NOMO-1 treated with dmso at 0.1 percent for 144 hours (cell line): Measurements from ENCODE around the gene ANKRD1.
"Not testable (repeated sequence)": the region's sequence is repeated elsewhere in the genome, so short reads cannot be mapped to it uniquely, and the experiment has no call there.

ENCODE experiments used
- DNase-seq: peaks from one replicate; lab custom pipeline; 2025; ENCODE audit not compliant: unreplicated experiment; lab: John Stamatoyannopoulos, UW

Gene ANKRD1

DNA sequence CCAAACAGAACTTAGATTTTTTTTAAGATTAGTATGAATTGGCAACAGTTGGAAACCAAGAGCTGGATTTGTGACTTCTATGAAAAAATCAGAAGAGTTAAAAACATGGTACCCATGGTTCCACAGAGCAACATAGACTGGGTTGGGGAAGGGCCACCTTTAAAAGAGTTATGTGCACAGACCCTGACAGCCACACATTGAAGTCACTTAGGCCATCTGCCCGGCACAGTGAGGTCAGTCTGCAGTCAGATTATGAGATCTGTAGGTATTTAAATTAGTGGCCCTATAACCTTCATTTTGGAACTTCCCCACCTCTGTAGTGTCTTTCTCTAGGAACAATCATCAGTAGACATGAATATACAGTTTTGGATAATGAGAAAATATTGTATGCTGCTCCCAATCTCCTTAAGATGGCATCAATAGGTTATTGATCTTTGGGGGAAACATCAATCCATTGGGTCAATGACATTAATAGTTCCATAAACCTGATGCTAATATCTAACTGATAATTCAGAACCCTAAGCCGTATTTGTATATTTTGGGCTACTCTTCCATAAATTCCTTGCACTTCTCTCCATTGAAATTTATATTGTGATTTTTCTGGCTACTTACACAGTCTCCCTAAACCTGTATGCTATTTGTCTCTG lies 7.0 kb downstream of the ANKRD1 start:
- DNase-seq = no peak

DNA sequence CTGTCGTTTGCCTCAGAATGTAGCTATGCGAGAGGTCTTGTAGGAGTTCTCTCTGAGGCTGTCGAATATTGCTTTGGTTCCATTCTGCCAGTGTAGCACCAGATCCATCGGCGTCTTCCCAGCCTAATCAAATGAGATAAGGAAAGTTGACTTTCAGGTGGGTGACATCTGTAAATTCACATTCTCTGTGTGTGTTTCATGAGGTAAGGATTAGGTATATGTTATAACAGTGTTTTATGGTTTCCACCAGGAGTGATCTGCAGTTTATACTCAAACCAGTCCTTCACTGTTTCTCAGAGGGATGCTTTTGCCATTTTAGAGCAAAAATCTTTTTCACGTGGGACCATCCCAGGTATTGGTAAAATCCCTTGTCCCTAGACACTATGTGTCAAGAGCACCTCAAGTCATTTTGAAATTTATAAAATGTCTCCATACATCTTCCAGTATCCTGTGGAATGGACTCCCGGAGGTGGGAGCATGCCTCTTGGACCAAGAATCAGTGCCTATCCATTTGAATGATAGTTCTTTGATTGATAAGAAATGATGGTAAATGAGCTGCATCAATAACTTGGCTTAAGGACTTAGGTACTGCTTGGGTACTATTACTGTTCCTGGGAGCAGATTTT lies 7.9 kb downstream of the ANKRD1 start:
- DNase-seq = no peak

DNA sequence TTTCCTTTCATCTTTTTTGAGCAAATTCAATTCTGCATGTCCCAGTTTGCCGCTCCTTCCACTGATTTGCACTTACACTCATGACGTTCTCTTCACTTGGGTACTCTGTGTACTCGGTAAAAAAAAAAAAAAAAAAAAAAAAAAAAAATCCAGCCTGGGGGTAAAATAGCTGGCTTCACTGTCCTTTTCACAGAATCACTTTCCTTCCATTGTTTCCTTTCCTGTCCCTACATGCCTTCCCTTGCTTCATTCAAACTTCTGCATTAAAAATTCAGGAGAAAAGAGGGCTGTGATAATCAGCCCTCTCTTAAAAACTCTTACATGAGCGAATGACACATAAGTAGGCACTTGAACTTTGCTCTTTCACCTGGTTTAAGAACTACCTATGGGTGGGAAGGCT lies 8.7 kb downstream of the ANKRD1 start:
- DNase-seq = no peak

DNA sequence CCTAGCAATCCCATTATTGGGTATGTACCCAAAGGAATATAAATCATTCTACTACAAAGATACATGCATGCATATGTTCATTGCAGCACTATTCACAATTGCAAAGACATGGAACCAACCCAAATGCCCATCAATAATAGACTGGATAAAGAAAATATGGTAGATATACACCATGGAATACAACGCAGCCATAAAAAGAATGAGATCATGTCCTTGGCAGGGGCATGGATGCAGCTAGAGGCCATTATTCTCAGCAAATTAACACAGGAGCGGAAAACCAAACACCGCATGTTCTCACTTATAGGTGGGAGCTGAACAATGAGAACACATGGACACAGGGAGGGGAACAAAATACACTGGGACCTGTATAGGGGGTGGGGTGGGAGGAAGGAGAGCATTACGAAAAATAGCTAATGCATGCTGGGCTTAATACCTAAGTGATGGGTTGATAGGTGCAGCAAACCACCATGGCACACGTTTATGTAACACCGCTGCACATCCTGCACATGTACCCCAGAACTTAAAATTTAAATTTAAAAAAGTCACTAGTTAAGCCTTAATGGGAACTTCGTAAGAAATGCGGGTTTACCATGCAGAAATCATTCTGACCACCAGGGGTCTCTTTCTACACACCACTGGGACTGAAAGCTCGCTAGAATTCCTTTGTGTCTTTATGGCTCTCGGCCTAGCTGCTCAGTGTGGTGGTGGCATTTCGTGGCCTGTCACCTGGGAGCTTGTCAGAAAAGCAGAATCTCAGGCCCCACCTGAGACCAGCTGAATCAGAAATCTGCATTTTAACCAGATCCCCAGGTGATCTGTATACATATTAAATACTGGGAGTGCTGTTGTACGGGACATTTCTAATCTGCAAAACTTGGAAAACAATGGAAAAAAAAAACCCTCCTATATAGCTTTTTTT lies 9.5 kb downstream of the ANKRD1 start:
- DNase-seq = no peak

DNA sequence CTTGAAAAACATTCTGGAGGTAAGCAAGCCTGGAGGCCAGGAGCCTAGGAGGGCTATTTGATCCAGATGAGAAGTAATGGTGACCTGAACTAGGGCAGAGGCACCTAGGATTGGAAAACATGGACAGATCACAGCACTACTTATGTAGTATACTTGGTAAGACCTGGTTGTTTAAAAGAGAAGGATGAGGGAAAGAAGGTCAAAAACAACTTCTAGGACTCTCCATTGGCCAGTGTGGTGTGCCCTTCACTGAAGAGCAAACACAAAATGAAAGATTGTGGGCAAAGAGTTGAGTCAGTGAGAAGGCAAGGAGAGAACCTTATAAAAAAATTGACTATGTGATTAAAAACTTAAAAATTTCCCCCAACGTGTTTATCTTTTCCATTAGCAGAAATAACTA lies 14.3 kb downstream of the ANKRD1 start:
- no peak for DNase-seq

DNA sequence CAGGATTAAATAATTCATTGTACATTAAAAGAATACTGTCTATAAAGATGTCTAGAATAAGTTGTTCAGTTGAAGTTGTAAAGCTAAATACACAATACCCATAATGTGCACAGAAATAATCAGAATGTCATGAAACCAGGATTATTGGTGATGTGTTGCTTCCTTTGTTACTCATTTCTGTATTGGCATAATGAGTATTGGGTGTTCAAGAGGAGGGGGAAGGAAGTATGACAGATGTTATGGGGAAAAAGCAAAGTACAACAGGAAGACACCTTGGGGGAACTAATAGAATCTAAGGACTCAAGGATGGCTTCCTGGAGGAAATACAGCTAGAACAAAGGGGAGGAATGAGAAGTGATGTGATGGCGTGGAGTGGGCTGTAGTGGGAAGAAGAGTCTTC lies 15.0 kb downstream of the ANKRD1 start:
- no peak for DNase-seq

DNA sequence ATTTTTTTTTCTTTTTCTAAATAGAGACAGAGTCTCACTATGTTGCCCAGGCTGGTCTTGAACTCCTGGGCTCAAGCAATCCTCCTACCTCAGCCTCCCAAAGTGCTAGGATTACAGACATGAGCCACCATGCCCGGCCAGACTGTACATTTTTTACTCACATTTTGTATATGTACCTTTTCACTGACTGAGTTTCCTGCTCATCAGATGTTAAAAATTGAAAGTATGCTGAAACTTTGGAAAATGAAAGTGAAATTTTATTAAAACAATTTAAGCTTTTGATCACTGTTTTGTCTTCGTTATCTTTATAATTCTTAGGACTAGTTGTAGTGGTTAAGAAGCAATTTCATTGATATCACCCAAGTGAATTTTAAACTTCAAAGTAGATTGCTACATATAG lies 24.0 kb downstream of the ANKRD1 start:
- not testable (repeated sequence) for DNase-seq

DNA sequence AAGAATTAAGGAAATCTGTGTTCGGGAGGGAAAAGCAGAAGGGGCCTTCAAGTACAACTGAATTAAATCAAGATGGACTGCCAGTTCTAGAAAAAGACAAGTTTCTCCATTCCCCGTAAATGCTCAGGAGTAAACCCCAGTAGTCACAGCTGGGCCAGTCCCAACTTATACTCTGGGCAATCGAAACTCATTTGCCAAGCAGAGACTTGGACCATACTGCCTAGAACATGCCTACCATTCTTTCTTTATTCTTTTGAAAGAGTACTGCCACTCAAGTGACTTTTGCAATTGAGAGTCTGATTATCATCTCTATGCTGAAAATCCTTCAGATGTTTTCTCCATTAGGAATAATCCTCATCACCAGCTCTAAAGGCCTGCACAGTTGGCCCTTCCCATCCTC lies 27.7 kb downstream of the ANKRD1 start:
- no peak for DNase-seq

DNA sequence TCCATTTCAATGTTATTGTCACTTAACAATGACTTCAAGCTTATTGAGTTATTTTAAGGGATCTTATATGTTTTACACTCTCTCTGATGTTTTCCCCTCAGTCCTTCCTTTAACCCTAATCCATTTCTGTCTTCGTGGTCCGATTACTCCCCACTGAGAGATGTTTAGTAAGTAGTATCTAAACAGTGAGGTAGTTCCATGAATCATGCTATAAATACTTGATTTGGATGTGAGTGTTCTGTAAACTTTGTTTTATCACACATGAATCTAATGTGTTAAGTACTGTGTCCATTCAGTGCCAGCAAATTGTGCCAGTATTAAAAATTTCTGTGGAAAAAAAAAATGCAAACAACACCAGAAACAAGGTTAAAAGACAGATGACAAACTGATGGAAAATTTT lies 30.5 kb downstream of the ANKRD1 start:
- no peak for DNase-seq

DNA sequence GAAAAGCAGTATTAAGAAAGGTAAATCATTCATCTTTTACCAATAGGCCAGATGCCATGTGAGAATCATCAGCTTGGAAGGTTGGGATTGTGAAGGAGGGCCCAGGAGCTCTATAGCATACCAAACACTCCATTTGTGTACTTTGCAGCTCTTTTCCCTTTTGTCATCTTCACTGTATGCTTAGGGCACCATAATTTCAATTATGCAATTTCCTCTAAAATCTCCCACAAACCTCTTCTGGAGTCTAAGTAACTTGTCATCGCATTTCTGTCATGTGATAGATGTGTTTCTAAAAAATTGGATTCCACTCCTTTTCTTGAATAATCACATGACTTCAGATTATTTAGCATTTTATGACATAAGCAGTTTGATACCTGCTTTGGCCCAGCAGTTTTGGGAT lies 31.3 kb downstream of the ANKRD1 start:
- DNase-seq = no peak

DNA sequence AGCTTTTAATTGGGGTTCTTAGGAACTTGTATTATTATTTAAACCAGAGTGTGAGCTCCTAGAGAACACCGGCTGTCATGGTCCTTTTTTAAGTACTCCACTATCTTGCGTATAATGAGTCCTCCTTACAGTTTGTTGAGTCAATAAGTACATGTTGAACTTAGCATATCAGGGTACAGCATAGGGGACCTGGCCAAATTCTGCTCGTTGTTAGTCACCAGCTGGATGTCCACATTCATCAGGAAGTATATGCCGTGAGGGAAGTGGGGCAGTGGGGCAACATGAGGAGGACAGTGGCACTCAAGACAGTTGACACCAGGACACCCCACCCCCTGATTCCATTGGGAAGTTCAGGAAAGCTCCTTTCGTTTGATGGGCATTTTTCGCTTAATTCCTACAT lies 32.5 kb downstream of the ANKRD1 start:
- no peak for DNase-seq

DNA sequence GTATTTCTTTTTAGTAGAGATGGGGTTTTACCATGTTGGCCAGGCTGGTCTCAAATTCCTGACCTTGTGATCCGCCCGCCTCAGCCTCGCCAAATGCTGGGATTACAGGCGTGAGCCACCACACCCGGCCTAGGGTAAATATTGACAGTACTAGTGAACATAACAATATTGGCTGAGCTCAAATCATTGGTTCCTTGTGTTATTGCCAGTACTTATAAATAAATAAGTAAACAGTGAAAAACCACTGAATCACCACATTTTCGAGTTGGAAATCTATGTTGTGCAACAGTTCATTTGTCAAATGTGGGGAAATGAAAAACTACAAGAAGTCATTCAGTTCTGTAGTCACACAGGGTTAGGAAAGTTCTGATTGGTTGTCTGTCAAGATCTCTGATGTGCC lies 33.3 kb downstream of the ANKRD1 start:
- DNase-seq = no peak

DNA sequence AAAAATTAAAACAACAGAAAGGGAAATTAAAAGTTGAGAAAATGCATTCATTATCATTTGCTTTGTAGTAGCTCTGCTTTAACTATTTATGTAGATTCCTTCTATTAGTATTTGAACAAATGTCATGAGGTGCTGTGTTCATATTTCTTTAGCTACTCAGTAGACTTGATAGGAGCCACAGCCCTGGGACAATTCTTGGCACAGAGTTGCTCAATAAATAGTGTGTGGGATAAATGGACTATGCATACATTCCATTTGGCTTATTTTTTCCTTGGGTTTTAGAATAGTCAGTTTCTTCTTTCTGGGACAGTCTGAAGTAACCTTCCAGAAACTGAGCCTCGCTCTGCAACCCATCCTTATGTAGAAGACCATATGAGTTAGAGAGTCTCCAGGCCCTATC lies 35.7 kb downstream of the ANKRD1 start:
- no peak for DNase-seq

DNA sequence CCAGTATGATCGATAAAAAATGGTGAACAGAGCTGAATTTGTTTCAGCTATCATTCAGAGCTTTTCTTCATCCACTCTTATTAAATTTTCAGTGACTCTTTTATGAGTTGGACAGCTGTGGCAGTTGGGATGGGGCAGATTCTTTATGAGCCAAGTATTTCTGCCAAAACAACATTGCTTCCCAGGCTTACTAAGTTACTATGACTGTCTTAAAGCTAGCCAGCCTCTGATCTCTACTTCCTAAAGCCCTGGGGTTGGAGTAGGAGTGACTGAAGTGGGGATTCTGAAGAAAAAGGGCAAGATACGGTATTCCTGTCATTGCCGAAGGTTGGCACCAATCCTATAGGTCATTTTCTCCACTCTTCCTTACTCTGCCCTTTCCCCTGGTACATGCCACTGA lies 36.5 kb downstream of the ANKRD1 start:
- no peak for DNase-seq

DNA sequence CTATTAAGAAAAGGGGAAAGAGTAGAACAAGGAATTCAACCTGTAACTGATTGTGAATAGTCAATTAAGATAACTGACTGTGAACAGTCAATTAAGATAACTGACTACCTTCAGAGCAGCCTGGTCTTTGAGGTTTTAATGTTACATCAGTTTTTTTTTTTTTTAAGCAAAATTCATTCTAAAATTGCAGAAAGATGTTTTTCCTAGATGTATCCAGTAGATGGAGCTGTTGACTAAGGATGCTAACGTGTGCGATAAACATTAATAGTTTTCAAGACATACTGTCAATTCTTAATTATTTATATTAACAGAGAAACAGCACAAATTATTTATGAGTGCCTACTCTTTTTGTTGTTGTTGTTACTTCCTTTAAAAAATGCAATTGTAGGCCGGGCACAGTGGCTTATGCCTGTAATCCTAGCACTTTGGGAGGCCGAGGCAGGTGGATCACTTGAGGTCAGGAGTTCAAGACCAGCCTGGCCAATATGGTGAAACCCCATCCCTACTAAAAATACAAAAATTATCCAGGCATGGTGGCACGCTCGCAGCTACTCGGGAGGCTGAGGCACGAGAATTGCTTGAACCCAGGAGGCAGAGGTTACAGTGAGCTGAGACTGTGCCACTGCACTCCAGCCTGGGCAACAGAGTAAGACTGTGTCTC lies 40.7 kb downstream of the ANKRD1 start:
- DNase-seq = peak; percentile 17

DNA sequence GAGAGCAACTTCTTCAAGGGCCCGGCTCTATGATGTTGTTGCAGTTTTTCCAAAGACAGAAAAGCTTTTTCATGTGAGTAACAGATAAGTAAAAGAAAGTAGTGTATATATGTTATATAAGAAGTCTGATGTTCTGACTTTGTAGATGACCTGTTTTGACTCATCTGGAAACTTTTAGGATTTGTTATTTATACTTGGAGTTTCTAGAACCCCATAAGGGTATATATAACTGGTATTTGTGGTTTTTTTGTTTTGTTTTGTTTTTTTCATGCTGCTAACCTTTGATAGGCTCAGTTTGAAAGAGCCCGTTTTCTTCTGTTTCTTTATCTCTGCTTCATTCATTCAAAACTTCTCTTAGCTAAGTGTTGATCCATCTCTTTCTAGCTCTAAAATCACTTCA lies 41.8 kb downstream of the ANKRD1 start:
- no peak for DNase-seq

DNA sequence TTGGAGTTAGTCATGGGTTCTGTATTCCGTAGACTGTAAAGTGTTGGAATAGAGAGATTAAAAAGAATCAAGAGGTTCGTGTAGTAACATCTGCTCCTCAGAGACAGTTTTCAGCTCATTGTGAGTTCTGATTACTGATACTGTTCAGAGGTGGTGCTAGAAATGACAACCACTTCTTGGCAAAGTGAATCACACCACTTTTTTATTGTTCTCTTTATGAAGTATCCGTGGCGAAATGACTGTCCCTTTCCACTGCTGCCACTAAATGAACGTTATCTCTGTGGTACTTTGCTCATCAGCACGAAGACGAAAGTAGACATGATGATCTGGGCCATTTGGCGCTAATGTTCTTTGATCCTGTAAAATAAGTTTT lies 48.3 kb downstream of the ANKRD1 start:
- DNase-seq = no peak

DNA sequence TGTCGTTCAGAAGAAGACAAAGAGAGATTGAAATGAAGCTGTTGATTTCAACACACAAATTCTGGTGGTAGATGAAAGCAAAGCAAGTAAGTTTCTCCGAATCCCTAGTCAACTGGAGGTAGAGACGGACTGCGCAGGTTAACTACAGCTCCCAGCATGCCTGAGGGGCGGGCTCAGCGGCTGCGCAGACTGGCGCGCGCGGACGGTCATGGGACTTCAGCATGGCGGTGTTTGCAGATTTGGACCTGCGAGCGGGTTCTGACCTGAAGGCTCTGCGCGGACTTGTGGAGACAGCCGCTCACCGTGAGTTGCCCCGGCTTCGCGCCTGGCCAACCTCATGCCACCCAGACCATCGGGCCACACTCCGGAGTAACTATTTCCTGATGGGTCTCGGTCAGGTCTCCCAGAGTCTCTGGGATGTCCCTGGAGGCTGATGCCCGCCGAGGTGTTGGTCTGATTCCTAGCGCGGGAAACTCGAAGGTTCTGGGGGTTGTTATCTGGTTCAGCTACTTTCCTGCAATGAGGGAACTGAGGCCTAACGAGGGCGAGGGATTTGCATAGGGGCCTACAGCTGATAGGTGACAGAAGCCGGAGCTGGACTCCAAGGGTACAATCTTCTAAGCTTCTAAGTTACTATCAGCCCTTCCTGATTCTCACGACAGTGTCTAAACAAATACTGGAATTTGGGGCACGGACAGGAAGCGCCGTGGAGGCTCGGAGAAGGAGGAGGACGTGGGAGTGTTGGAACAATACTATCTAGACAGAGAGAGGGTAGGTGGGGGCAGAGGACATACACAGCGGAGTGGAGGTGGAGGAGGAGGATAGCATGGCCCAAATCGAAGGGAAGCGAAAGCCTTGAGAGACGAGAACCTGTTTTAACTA lies 48.9 kb downstream of the ANKRD1 start, which contains the start of gene RPP30:
RPP30 (plus strand) TSS at position 209 of the 882 bp plus-strand sequence; CDS start at position 222, 13 bp downstream.
- peak; percentile 74 for DNase-seq

DNA sequence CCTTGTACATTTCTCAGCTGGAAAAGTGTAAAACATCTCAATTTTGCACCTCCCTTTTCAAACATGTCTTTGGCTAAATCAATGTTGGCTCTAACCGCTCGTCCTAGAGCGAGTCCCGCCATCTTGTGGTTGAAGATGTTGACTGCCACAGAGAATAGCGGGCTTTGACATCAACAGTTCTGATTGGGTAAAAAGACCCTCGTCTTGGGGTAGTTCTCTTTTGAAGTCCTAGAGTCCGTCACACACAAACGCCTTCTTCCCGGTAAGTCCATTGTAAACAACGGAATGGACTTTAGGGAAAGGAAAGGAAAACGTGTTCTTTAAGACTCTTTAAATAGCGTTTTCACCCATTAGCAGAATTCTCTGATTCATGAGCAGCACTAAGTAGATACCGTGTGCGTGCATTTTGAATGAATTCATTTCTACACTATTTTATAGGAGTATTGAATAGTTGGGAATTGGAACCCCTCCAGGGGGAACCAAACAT lies 49.6 kb downstream of the ANKRD1 start:
- DNase-seq = no peak

DNA sequence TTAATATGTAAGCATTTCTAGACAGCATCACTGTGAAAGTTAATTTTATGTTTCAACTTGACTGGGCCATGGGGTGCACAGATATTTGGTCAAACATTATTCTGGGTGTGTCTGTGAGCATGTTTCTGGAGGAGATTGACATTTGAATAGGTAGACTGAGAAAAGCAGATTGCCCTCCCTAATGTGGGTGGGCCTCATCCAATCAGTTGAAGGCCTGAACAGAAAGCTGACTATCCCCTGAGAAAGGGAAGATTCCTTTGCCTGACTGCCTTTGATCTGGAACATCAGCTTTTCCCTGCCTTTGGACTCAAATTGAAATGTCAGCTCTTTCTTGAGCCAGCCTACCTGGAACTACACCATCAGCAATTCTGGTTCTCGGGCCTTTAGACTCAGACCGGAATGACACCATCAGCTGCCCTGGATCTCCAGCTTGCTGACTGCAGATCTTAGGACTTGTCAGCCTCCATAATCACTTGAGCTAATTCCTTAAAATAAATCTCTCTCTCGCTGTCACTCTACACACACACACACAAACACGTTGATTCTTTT lies 54.8 kb downstream of the ANKRD1 start:
- no peak for DNase-seq
